Neural cell (in vitro differentiated cells): ENCODE measurements around the gene GINS3.

ENCODE experiments used
- EP300 ChIP-seq: fragments of 450-650 bp; conservative IDR thresholded peaks from 2 replicates; pipeline ENCODE4 v1.6.1; 2014; ENCODE audit warnings: antibody characterized with exemption, mild to moderate bottlenecking, moderate library complexity; ENCODE audit not compliant: poor library complexity, severe bottlenecking
- EZH2 ChIP-seq: fragments of 200-600, 300-800 bp; shearing (Covaris generic), sonication (generic); IDR thresholded peaks from 2 replicates; pipeline ENCODE4 v1.6.1; 2014; ENCODE audit warnings: antibody characterized with exemption, low read length, borderline replicate concordance, mild to moderate bottlenecking; ENCODE audit not compliant: insufficient read depth, poor library complexity, severe bottlenecking
- POLR2AphosphoS5 ChIP-seq: IDR thresholded peaks from 2 replicates; pipeline ENCODE4 v1.6.1; 2012
- TAF1 ChIP-seq: IDR thresholded peaks from 2 replicates; pipeline ENCODE4 v1.6.1; 2012; ENCODE audit warnings: low read depth
- TF ChIP-seq, protein P1 (sequence below): fragments of 450-650 bp; IDR thresholded peaks from 2 replicates; pipeline ENCODE4 v1.5.1; 2014; ENCODE audit warnings: antibody characterized with exemption, mild to moderate bottlenecking, moderate library complexity; ENCODE audit not compliant: poor library complexity, severe bottlenecking
- TF ChIP-seq, protein P2 (sequence below): IDR thresholded peaks from 2 replicates; pipeline ENCODE4 v1.6.1; 2012; ENCODE audit warnings: borderline replicate concordance

DNA sequence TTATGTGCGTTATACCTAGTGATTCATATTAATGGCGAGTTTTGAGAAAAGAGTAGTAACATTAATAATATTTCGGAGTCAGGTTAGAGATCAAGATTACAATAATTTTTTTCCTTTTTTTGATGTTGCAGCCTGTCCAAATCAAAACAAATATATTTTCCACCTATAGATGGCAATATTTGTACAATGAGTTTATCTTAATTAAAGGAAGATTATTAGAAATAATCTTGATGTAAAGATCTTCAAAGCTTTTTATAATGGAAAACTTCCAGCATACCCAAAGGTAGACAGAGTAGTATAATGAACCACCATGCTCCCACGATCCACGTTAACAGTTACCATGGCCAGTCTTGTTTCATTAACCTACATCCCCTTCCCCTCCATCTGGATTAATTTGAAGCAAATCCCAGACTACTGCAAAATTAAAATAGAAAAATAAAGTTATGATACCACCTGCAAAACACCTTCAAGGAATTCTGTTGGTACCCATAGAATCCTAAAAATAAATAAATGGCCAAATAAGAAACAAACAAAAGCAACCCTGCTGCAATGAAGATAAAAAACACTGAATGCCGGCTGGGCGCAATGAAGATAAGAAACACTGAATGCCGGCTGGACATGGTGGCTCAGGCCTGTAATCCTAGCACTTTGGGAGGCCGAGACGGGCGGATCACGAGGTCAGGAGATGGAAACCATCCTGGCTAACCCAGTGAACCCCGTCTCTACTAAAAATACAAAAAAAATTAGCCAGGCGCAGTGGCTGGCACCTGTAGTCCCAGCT is 46.5 kb upstream of the GINS3 start:
- TF ChIP-seq, protein P1, sequence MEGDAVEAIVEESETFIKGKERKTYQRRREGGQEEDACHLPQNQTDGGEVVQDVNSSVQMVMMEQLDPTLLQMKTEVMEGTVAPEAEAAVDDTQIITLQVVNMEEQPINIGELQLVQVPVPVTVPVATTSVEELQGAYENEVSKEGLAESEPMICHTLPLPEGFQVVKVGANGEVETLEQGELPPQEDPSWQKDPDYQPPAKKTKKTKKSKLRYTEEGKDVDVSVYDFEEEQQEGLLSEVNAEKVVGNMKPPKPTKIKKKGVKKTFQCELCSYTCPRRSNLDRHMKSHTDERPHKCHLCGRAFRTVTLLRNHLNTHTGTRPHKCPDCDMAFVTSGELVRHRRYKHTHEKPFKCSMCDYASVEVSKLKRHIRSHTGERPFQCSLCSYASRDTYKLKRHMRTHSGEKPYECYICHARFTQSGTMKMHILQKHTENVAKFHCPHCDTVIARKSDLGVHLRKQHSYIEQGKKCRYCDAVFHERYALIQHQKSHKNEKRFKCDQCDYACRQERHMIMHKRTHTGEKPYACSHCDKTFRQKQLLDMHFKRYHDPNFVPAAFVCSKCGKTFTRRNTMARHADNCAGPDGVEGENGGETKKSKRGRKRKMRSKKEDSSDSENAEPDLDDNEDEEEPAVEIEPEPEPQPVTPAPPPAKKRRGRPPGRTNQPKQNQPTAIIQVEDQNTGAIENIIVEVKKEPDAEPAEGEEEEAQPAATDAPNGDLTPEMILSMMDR: peak; percentile 57
- no peak for TF ChIP-seq EZH2
- no peak for TF ChIP-seq POLR2AphosphoS5
- TF ChIP-seq, protein P2, sequence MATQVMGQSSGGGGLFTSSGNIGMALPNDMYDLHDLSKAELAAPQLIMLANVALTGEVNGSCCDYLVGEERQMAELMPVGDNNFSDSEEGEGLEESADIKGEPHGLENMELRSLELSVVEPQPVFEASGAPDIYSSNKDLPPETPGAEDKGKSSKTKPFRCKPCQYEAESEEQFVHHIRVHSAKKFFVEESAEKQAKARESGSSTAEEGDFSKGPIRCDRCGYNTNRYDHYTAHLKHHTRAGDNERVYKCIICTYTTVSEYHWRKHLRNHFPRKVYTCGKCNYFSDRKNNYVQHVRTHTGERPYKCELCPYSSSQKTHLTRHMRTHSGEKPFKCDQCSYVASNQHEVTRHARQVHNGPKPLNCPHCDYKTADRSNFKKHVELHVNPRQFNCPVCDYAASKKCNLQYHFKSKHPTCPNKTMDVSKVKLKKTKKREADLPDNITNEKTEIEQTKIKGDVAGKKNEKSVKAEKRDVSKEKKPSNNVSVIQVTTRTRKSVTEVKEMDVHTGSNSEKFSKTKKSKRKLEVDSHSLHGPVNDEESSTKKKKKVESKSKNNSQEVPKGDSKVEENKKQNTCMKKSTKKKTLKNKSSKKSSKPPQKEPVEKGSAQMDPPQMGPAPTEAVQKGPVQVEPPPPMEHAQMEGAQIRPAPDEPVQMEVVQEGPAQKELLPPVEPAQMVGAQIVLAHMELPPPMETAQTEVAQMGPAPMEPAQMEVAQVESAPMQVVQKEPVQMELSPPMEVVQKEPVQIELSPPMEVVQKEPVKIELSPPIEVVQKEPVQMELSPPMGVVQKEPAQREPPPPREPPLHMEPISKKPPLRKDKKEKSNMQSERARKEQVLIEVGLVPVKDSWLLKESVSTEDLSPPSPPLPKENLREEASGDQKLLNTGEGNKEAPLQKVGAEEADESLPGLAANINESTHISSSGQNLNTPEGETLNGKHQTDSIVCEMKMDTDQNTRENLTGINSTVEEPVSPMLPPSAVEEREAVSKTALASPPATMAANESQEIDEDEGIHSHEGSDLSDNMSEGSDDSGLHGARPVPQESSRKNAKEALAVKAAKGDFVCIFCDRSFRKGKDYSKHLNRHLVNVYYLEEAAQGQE: no peak
- no peak for TF ChIP-seq EP300
- no peak for TF ChIP-seq TAF1
